HepG2 (cell line): ENCODE data around the gene OR6S1. TPM values are rescaled to one million over a fixed set of nuclear protein-coding genes. Genes with fewer than 3 reads are reported as not detected.
A peak's percentile ranks its signal among the peaks of the same experiment; 100 is the strongest.

Experiments
- BHLHE40 ChIP-seq: IDR thresholded peaks from 2 replicates; pipeline ENCODE4 v1.6.1; 2011; ENCODE audit warnings: low read length, improper control_type of control experiment
- BORCS8-MEF2B ChIP-seq: sonication (generic); formaldehyde crosslinking; IDR thresholded peaks from 2 replicates; pipeline ENCODE4 v1.8.0; 2022; ENCODE audit warnings: mild to moderate bottlenecking, missing genetic modification reagents
- CSRNP1 ChIP-seq: sonication (generic); formaldehyde crosslinking; IDR thresholded peaks from 2 replicates; pipeline ENCODE4 v1.8.1; 2023; ENCODE audit warnings: mild to moderate bottlenecking, missing genetic modification reagents
- E2F1 ChIP-seq: sonication (generic); formaldehyde crosslinking; IDR thresholded peaks from 2 replicates; pipeline ENCODE4 v1.5.0; 2020; ENCODE audit warnings: missing genetic modification reagents
- GRHL1 ChIP-seq: sonication (generic); formaldehyde crosslinking; conservative IDR thresholded peaks from 2 replicates; pipeline ENCODE4 v1.8.0; 2022; ENCODE audit warnings: missing genetic modification reagents
- HNRNPLL ChIP-seq: fragments of 200-400 bp; formaldehyde crosslinking; IDR thresholded peaks from 2 replicates; pipeline ENCODE4 v1.6.1; 2017; ENCODE audit warnings: mild to moderate bottlenecking, low read depth, low read length; ENCODE audit not compliant: poor library complexity, severe bottlenecking
- IRF2 ChIP-seq: IDR thresholded peaks from 2 replicates; pipeline ENCODE4 v1.6.1; 2018; ENCODE audit warnings: missing genetic modification reagents, missing compliant biosample characterization
- MAZ ChIP-seq, 2 experiments: sonication (generic) in 1 of 2; formaldehyde crosslinking in 1 of 2; IDR thresholded peaks; 2 replicates each; pipeline versions ENCODE4 v1.5.0 to v1.6.1; 2012 to 2020; ENCODE audit warnings: low read depth in 2 of 2, mild to moderate bottlenecking in 2 of 2, borderline replicate concordance in 1 of 2, improper control_type of control experiment in 1 of 2, low read length in 1 of 2, missing genetic modification reagents in 1 of 2, moderate library complexity in 1 of 2
- NONO ChIP-seq, 2 experiments: fragments of 450-650 bp in 1 of 2; sonication (generic) in 1 of 2; formaldehyde crosslinking in 1 of 2; IDR thresholded peaks in 1 of 2; conservative IDR thresholded peaks in 1 of 2; 2 replicates each; pipeline versions ENCODE4 v1.6.1 to v1.8.0; 2017 to 2022; ENCODE audit warnings: mild to moderate bottlenecking in 1 of 2, missing genetic modification reagents in 1 of 2, moderate library complexity in 1 of 2
- POLR2AphosphoS2 ChIP-seq: IDR thresholded peaks from 2 replicates; pipeline ENCODE4 v1.6.1; 2011; ENCODE audit warnings: low read depth, low read length, improper control_type of control experiment
- PPARG ChIP-seq: conservative IDR thresholded peaks from 2 replicates; pipeline ENCODE4 v1.6.1; 2016; ENCODE audit warnings: missing biosample characterization, missing genetic modification reagents
- RFX3 ChIP-seq: IDR thresholded peaks from 2 replicates; pipeline ENCODE4 v1.6.1; 2016; ENCODE audit warnings: missing biosample characterization, missing genetic modification reagents
- SOX6 ChIP-seq, 2 experiments: fragments of 450-650 bp in 1 of 2; sonication (generic) in 1 of 2; formaldehyde crosslinking in 1 of 2; IDR thresholded peaks; 2 replicates each; pipeline versions ENCODE4 v1.4.0 to v1.6.1; 2017 to 2020; ENCODE audit warnings: antibody characterized with exemption in 1 of 2, mild to moderate bottlenecking in 1 of 2, missing genetic modification reagents in 1 of 2
- TIGD3 ChIP-seq: sonication (generic); formaldehyde crosslinking; IDR thresholded peaks from 2 replicates; pipeline ENCODE4 v1.5.1; 2020; ENCODE audit warnings: mild to moderate bottlenecking, missing genetic modification reagents, borderline replicate concordance
- U2AF1 ChIP-seq: fragments of 200-400 bp; formaldehyde crosslinking; optimal IDR thresholded peaks from 2 replicates; pipeline ENCODE3; 2017; ENCODE audit warnings: mild to moderate bottlenecking, low read depth, low read length
- ZMYM2 ChIP-seq: sonication (generic); formaldehyde crosslinking; IDR thresholded peaks from 2 replicates; pipeline ENCODE4 v1.8.0; 2022; ENCODE audit warnings: mild to moderate bottlenecking, missing genetic modification reagents
- ZNF543 ChIP-seq: sonication (generic); formaldehyde crosslinking; IDR thresholded peaks from 2 replicates; pipeline ENCODE4 v1.4.0; 2020; ENCODE audit warnings: mild to moderate bottlenecking, missing genetic modification reagents
- ZNF576 ChIP-seq: sonication (generic); formaldehyde crosslinking; IDR thresholded peaks from 2 replicates; pipeline ENCODE4 v1.4.0; 2020; ENCODE audit warnings: mild to moderate bottlenecking, missing genetic modification reagents
- ZNF788 ChIP-seq: sonication (generic); formaldehyde crosslinking; IDR thresholded peaks from 2 replicates; pipeline ENCODE4 v1.5.0; 2020; ENCODE audit warnings: mild to moderate bottlenecking, missing genetic modification reagents, borderline replicate concordance
- ZNF800 ChIP-seq: sonication (generic); formaldehyde crosslinking; IDR thresholded peaks from 2 replicates; pipeline ENCODE4 v1.4.0; 2020; ENCODE audit warnings: missing genetic modification reagents
- polyA plus RNA-seq, 8 experiments: library from polyadenylated mRNA; depleted of rRNA in 3 of 8; stranded (reverse) in 7 of 8; unstranded in 1 of 8; fragments of >200 nt; fragmentation: Illumina TruSeq in 4 of 8; extraction: Trizol in 4 of 8; gene quantifications; 2 replicates each; pipeline versions ENCODE4 v1.2.1 to v1.2.3, GENCODE V29; 2011 to 2016; ENCODE audit warnings: low read depth in 4 of 8, missing spikeins in 1 of 8, mixed read lengths in 1 of 8; ENCODE audit not compliant: insufficient read depth in 1 of 8
- total RNA-seq, 5 experiments: library from RNA; depleted of rRNA; stranded (reverse); fragments of >200 nt; fragmentation: Illumina TruSeq; extraction: Trizol; gene quantifications; 2 replicates each; pipeline ENCODE4 v1.2.3, GENCODE V29; 2016; ENCODE audit warnings: low read depth in 1 of 5

OR6S1 gene
- total and polyA plus RNA-seq, 2 of the 13 experiments (the other 11 are each of a cell fraction or from before 2014, with no cell fraction given): 0.09 TPM; not detected in 1

GRCh38 chr14:20688167-20688839, 46.8 kb upstream of the OR6S1 start, which contains the start of gene ANG (continued):
- TF ChIP-seq ZNF800 (CRISPR knock-in tag) (no peak), HNRNPLL (no peak), U2AF1 (no peak), NONO (IDR thresholded peaks at IDR 0.05) (no peak), NONO (CRISPR knock-in tag; conservative IDR thresholded peaks at IDR 0.05) (0 out of 2 replicates have a peak, but pooled peaks have one; percentile 39), CSRNP1 (CRISPR knock-in tag) (no peak), ZNF576 (CRISPR knock-in tag) (no peak), E2F1 (no peak), ZMYM2 (CRISPR knock-in tag) (no peak), GRHL1 (CRISPR knock-in tag) (no peak), RFX3 (CRISPR knock-in tag) (no peak), ZNF543 (CRISPR knock-in tag) (no peak), PPARG (CRISPR knock-in tag) (no peak), BHLHE40 (no peak), IRF2 (CRISPR knock-in tag) (no peak; the same call in 1 of the 2 replicates), TIGD3 (CRISPR knock-in tag) (no peak), SOX6 (IDR thresholded peaks at IDR 0.05) (no peak), SOX6 (CRISPR knock-in tag; IDR thresholded peaks at IDR 0.05) (peak; percentile 61), BORCS8-MEF2B (CRISPR knock-in tag) (no peak), MAZ (IDR thresholded peaks at IDR 0.05; ENCODE audit: borderline replicate concordance, low read depth, low read length) (no peak), MAZ (CRISPR knock-in tag; IDR thresholded peaks at IDR 0.05; ENCODE audit: low read depth) (no peak; the same call in 1 of the 2 replicates), POLR2AphosphoS2 (no peak), ZNF788 (no peak; the same call in 1 of the 2 replicates)
